Endothelial cell of umbilical vein (primary cell): ENCODE data around the gene DNAJC16. TPM values are rescaled to one million over a fixed set of nuclear protein-coding genes. Genes with fewer than 3 reads are reported as not detected.

ENCODE experiments used
- BruUV-seq: library from RNA; stranded (reverse); fragments of 400-500 nt; replicated peaks from 2 replicates; lab custom pipeline; 2021; lab: Mats Ljungman, UMichigan
- CTCF ChIA-PET: fragments of 300-600, 350-600 bp; sonication (Branson Sonifier 250); formaldehyde crosslinking; loops from one replicate; lab custom pipeline; 2021; ENCODE audit warnings: antibody characterized with exemption, inconsistent platforms; lab: Charles Lee
- POLR2A ChIA-PET: fragments of 300-600, 350-600 bp; sonication (Branson Sonifier 250); formaldehyde crosslinking; loops from one replicate; lab custom pipeline; 2021; ENCODE audit warnings: antibody characterized with exemption, inconsistent platforms; lab: Charles Lee
- DNase-seq: peaks from one replicate; pipeline ENCODE4 v3.0.0-alpha.2; 2011; ENCODE audit warnings: low read depth, low spot score
- FAIRE-seq: peaks from 2 replicates; lab custom pipeline; 2011; peaks lifted over from hg19 to GRCh38; lab: Jason Lieb, UNC
- H2AFZ ChIP-seq: 2 replicates; pipeline ENCODE4 v1.6.0; 2012; ENCODE audit warnings: low read depth, low read length, control low read depth, inconsistent platforms
- H3K27ac ChIP-seq: 2 replicates; pipeline ENCODE4 v1.5.1; 2011; ENCODE audit warnings: low read depth, mild to moderate bottlenecking, control low read depth, low read length, moderate library complexity; ENCODE audit not compliant: insufficient read depth
- H3K27me3 ChIP-seq, 2 experiments: 2 replicates each; pipeline versions ENCODE4 v1.6.0 to v1.6.1; 2011; ENCODE audit warnings: low read length in 2 of 2, mixed read lengths in 1 of 2; ENCODE audit not compliant: control insufficient read depth in 2 of 2, insufficient read depth in 2 of 2
- H3K36me3 ChIP-seq, 2 experiments: 2 replicates in 1 of 2; 3 replicates in 1 of 2; pipeline ENCODE4 v1.5.1; 2011; ENCODE audit warnings: low read length in 2 of 2, mild to moderate bottlenecking in 1 of 2, moderate library complexity in 1 of 2; ENCODE audit not compliant: control insufficient read depth in 2 of 2, insufficient read depth in 2 of 2; ENCODE audit errors: extremely low read depth in 1 of 2
- H3K4me1 ChIP-seq: 3 replicates; pipeline ENCODE4 v1.5.1; 2011; ENCODE audit warnings: mild to moderate bottlenecking, low read length; ENCODE audit not compliant: control insufficient read depth, insufficient read depth; ENCODE audit errors: extremely low read depth
- H3K4me2 ChIP-seq: 2 replicates; pipeline ENCODE4 v1.6.1; 2011; ENCODE audit warnings: low read length, control low read depth, mixed read lengths; ENCODE audit not compliant: insufficient read depth
- H3K4me3 ChIP-seq, 3 experiments: fragments of 200-600 bp in 1 of 3; sonication (generic), shearing (Covaris generic) in 1 of 3; replicated peaks in 1 of 3; 2 replicates each; pipeline ENCODE4 v1.5.1; 2011 to 2016; ENCODE audit warnings: control low read depth in 3 of 3, low read length in 3 of 3, mild to moderate bottlenecking in 2 of 3, inconsistent platforms in 1 of 3, low read depth in 1 of 3, moderate library complexity in 1 of 3; ENCODE audit not compliant: insufficient read depth in 1 of 3
- H3K79me2 ChIP-seq: 2 replicates; pipeline ENCODE4 v1.6.0; 2012; ENCODE audit warnings: low read length, inconsistent platforms; ENCODE audit not compliant: control insufficient read depth, insufficient read depth
- H3K9ac ChIP-seq: replicated peaks from 2 replicates; pipeline ENCODE3; 2011; ENCODE audit warnings: low read length, control low read depth; ENCODE audit not compliant: insufficient read depth; ENCODE audit errors: extremely low read depth
- H3K9me1 ChIP-seq: replicated peaks from 3 replicates; pipeline ENCODE4 v1.6.0; 2011; ENCODE audit warnings: mild to moderate bottlenecking, low read length; ENCODE audit not compliant: control insufficient read depth, insufficient read depth; ENCODE audit errors: extremely low read depth
- H3K9me3 ChIP-seq: replicated peaks from 2 replicates; pipeline ENCODE4 v1.5.1; 2012; ENCODE audit warnings: low read length, inconsistent platforms; ENCODE audit not compliant: control insufficient read depth, insufficient read depth
- H4K20me1 ChIP-seq: replicated peaks from 2 replicates; pipeline ENCODE3; 2011; ENCODE audit warnings: mild to moderate bottlenecking, low read length; ENCODE audit not compliant: control insufficient read depth, insufficient read depth; ENCODE audit errors: extremely low read depth
- EZH2 ChIP-seq: IDR thresholded peaks from 2 replicates; pipeline ENCODE4 v1.6.1; 2012; ENCODE audit warnings: borderline replicate concordance, low read depth, mild to moderate bottlenecking, moderate library complexity, low read length, inconsistent platforms; ENCODE audit not compliant: severe bottlenecking
- FOS ChIP-seq: IDR thresholded peaks from 2 replicates; pipeline ENCODE4 v1.6.1; 2011; ENCODE audit warnings: mild to moderate bottlenecking, low read length, moderate library complexity, borderline replicate concordance; ENCODE audit not compliant: insufficient read depth
- dilution Hi-C: fragments of 300-500 bp; cut with MboI; formaldehyde crosslinking; loops from one replicate; pipeline ENCODE4 v1.15.0; 2019; ENCODE audit warnings: low sequenced_read_pairs; ENCODE audit not compliant: extremely low pct_ligation_motif_present
- intact Hi-C: fragments of 100-400 bp; cut with micrococcal nuclease; formaldehyde crosslinking; loops from one replicate; pipeline ENCODE4 v1.10.0; 2022
- polyA plus RNA-seq, 4 experiments: library from polyadenylated mRNA; depleted of rRNA in 3 of 4; stranded (reverse) in 3 of 4; unstranded in 1 of 4; fragments of >200 nt; gene quantifications; 2 replicates each; pipeline versions ENCODE4 v1.2.1 to v1.2.3, GENCODE V29; 2011 to 2012; ENCODE audit warnings: missing spikeins in 1 of 4
- total RNA-seq: library from RNA; stranded (reverse); gene quantifications from 2 replicates; pipeline ENCODE4 v1.2.3, GENCODE V29; 2021
- TF ChIP-seq, protein P1 (sequence below): IDR thresholded peaks from 2 replicates; pipeline ENCODE4 v1.6.1; 2011; ENCODE audit not compliant: insufficient read depth, insufficient read length
- TF ChIP-seq, protein P2 (sequence below), 2 donors: IDR thresholded peaks; 1 replicate in 1 of 2; 2 replicates in 1 of 2; pipeline ENCODE4 v1.5.1; 2011; ENCODE audit warnings: low read length in 2 of 2, mild to moderate bottlenecking in 2 of 2, moderate library complexity in 2 of 2, control low read depth in 1 of 2, inconsistent platforms in 1 of 2, low read depth in 1 of 2; ENCODE audit not compliant: insufficient read depth in 1 of 2; ENCODE audit errors: extremely low read depth in 1 of 2

The DNAJC16 gene
- total and polyA plus RNA-seq, 2 donors (not counting 3 experiments of a cell fraction or from before 2014, with no cell fraction given), result 8.0 to 21.4 TPM

DNA sequence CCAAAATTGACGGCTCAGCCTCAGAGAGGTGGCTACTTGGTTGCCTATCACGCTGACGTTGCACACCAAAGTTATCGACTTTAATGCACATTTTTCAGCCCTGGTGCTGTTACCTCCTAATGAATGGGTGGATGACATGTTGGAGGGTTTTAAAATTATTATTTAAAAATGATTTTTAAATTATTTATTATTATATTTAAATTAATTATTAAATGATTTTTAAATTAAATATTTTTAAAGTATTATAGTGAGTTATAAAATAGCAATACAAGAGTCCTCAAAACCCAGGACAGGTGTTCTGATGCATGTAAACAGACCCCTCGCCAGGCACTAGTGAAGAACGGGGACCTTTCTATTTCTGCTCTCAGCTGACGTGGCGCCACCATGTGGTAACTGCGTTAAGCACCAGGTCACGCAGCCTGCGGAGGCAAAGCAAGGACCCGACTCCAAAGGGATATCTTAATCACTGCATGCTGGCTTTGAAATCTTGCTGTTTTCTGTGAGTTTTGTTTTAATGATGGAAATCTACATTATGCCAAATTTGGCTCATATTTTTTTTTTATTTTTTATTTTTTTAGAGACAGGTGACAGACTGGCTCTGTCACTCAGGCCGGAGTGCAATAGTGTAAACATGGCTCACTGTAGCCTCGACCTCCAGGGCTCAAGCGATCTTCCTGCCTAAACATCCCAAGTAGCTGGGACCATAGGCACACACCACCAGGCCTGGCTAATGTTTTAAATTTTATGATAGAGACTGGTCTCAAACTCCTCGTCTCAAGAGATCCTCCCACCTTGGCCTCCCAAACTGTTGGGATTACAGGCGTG, 25.2 kb upstream of the DNAJC16 start:
- no peak overlapping the region for H3K9ac ChIP-seq
- no peaks in the 10 kb centered on the region for H3K9me3 ChIP-seq
- no peaks in the 10 kb centered on the region for H3K4me1 ChIP-seq
- ChIA-PET POLR2A (no interaction called here), CTCF (interaction anchor here (1.0 to 1.6 kb wide), 4 partner anchors 10 to 178 kb away, joined by 3 to 16 read pairs (median 4); no protein-coding TSS in a partner anchor)
- H3K9me1 ChIP-seq, result no peaks in the 10 kb centered on the region
- TF ChIP-seq, protein P1, sequence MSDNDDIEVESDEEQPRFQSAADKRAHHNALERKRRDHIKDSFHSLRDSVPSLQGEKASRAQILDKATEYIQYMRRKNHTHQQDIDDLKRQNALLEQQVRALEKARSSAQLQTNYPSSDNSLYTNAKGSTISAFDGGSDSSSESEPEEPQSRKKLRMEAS, result no peak
- TF ChIP-seq FOS, result no peak
- TF ChIP-seq, protein P2, sequence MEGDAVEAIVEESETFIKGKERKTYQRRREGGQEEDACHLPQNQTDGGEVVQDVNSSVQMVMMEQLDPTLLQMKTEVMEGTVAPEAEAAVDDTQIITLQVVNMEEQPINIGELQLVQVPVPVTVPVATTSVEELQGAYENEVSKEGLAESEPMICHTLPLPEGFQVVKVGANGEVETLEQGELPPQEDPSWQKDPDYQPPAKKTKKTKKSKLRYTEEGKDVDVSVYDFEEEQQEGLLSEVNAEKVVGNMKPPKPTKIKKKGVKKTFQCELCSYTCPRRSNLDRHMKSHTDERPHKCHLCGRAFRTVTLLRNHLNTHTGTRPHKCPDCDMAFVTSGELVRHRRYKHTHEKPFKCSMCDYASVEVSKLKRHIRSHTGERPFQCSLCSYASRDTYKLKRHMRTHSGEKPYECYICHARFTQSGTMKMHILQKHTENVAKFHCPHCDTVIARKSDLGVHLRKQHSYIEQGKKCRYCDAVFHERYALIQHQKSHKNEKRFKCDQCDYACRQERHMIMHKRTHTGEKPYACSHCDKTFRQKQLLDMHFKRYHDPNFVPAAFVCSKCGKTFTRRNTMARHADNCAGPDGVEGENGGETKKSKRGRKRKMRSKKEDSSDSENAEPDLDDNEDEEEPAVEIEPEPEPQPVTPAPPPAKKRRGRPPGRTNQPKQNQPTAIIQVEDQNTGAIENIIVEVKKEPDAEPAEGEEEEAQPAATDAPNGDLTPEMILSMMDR (IDR thresholded peaks at IDR 0.05; ENCODE audit: extremely low read depth in 1 of 2, insufficient read depth in 1 of 2, low read depth in 1 of 2, low read length in 2 of 2), result peak; percentile 84 to 86
- no peak for TF ChIP-seq EZH2
- no peaks in the 10 kb centered on the region for H3K27me3 ChIP-seq
- no peak overlapping the region for H3K4me3 ChIP-seq
- BruUV-seq, result no TSS peak
- H3K36me3 ChIP-seq, result no peaks in the 10 kb centered on the region
- H3K27ac ChIP-seq, result no peak overlapping the region
- peak; percentile 90 for FAIRE-seq
- H2AFZ ChIP-seq, result no peak overlapping the region
- intact Hi-C loops (loop anchor here (1.0 kb wide), 2 partner anchors 70 to 178 kb away; no protein-coding TSS in a partner anchor), dilution Hi-C loops (no loop called here)
- no peaks in the 10 kb centered on the region for H4K20me1 ChIP-seq
- no peak overlapping the region for H3K4me2 ChIP-seq
- peak; percentile 55 for DNase-seq
- no peaks in the 10 kb centered on the region for H3K79me2 ChIP-seq
